Measurements from ENCODE around the gene GSTM5.
"Not testable (repeated sequence)": the region's sequence is repeated elsewhere in the genome, so short reads cannot be mapped to it uniquely, and the experiment has no call there.

Gene GSTM5

DNA sequence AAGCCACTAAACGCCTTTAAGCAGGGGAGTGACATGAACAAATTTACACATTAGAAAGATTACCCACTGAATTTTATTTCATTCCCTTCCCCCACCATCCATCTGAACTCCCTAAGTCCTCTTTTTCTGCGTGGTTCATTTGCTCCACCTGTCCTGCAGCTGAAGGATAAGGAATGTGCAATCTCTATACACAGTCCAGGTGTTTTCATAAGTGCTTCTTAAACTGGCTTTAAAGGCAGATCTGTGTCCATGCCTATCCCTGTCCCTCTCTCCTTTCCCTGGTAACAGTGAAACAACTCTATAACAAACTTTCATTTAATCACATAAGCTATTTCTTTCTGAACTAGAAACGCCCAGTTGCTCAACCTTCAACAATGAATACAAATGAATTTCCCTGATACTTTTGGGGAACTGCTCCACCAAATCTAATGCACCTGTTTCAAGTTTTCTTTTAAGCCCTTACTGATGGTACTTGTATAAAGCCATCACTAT is 20.4 kb downstream of the GSTM5 start:
- DNase-seq = no peak

- no peak for DNase-seq
These were observed 21.3 kb downstream of the GSTM5 start for GRCh38 chr1:109733236-109733870.

- peak; percentile 89 to 94 for DNase-seq
These were observed 27.9 kb downstream of the GSTM5 start for GRCh38 chr1:109739738-109740614.

GRCh38 chr1:109740615-109741373 is 28.7 kb downstream of the GSTM5 start, which contains the start of gene GSTM3:
GSTM3 (minus strand) TSS chr1:109741038; CDS start chr1:109740287, 751 bp downstream.
- DNase-seq = no peak

DNA sequence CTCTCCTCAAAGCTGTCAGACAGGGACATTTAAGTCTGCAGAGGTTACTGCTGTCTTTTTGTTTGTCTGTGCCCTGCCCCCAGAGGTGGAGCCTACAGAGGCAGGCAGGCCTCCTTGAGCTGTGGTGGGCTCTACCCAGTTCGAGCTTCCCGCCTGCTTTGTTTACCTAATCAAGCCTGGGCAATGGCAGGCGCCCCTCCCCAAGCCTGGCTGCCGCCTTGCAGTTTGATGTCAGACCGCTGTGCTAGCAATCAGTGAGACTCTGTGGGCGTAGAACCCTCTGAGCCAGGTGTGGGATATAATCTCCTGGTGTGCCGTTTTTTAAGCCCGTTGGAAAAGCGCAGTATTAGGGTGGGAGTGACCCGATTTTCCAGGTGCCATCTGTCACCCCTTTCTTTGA is 36.3 kb downstream of the GSTM5 start:
- not testable (repeated sequence) for DNase-seq

DNA sequence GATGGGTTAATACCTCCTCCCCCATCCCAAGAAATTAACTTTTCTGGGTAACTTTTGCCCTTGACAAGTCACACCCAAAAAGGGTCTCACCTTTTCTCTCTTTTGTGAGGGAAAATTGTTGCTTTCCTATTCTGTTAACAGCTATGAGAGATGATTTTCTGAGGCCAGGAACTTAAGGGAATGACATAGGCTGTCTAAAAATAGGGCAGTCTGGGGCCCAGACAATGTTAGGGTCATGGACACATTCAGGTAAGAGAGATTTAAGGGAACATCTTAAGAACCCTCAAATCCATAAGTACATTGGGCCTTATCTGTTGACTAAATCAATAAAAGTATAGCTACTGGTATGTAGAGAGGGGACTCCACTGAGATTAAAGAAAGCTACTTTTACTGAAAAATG is 37.2 kb downstream of the GSTM5 start:
- DNase-seq = no peak

DNA sequence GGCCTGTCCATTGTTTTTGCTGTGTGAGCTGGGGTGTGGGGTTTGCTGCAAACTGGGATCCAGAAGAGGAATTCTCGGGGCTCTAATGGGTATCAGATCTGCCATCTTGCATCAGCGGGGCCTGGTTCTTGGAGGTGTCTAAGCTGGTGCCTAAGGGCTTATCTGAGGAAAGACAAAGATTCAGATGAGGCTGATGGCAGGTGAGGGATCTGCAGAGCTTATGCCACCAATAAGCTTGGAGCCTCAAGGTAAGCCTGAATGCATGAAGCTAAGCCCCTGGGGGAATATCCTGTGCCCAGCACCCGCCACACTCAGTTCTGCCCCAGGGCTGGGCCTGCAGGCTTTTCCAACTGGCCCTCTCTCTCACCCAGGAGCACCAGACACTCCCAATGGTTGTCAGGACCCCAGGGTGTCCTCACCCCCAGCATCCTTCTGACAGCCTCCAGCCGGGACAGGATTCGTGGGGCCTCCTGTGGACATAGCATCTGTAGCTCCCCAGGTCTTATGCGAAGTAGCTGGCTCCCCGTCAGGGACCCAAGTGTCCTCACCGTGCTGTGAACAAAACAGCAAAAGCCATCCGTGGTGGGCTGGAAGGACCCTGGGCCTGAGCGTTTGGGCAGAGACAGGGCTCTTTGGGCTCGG is 38.3 kb downstream of the GSTM5 start:
- DNase-seq = peak in 1 of 2 experiments; percentile 11

DNA sequence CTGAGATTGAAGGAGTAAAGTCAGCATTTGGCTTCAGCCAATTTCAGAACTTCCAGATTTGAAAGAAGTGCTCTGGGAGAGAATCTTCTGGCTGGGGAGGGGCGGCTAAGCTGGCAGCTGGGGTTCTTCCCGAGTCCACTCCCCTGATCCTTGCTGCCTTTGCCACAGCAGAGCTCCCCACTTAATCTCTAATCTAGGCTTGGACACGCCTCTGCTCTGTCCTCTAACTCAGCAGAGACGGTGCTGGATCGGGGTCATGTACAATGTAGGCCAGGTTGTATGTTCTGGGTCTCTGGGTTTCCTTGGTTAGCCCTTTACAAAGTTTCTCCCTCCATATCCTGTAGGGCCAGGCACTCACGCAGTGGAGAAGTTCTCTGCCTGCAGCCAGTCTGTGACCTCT is 38.9 kb downstream of the GSTM5 start:
- no peak for DNase-seq

DNA sequence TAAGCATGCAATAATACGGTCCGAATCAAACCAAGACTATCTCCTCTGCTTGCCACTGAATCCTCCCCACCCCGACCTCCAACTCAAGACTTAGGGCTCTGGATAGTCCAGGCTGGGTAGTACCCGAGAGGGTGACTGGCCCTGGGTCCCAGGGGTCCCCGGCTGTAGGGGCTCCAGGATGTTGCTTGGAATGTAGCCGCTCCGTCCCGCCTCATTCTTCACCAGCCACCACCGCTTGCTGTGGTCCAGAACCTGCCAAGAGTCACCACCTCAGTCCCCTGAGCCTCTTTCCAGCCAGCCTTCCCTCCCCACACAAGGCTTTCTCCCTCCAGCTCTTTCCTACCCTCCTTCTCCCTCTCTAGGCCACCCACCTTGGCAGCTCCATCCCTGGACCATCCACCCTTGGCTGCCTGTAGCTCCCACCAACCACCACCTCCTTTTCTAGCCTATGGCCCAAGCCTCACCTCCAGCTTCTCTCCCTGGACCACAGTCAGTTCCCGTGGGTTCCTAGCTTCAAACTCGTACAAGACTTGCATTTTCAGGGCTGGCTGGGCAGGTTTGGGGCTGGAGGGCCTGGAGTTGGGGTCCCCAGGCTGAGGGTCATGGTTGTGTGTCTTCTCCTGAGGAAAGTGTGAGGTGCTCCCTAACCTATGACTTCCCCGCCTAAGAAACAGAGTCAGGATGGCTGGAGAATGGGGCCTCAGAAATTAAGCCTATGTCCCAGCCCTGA is 39.6 kb downstream of the GSTM5 start:
- peak in 1 of 2 experiments; percentile 7 for DNase-seq

- peak in 1 of 2 experiments; percentile 2 for DNase-seq
These were observed 42.7 kb downstream of the GSTM5 start for GRCh38 chr1:109754738-109755137.

GRCh38 chr1:109756325-109756724 is 44.3 kb downstream of the GSTM5 start:
- not testable (repeated sequence) for DNase-seq

- peak; percentile 9 to 10 for DNase-seq
These were observed 44.9 kb downstream of the GSTM5 start for GRCh38 chr1:109756848-109757521.

- no peak for DNase-seq
These were observed 46.1 kb downstream of the GSTM5 start for GRCh38 chr1:109757936-109758786.

DNA sequence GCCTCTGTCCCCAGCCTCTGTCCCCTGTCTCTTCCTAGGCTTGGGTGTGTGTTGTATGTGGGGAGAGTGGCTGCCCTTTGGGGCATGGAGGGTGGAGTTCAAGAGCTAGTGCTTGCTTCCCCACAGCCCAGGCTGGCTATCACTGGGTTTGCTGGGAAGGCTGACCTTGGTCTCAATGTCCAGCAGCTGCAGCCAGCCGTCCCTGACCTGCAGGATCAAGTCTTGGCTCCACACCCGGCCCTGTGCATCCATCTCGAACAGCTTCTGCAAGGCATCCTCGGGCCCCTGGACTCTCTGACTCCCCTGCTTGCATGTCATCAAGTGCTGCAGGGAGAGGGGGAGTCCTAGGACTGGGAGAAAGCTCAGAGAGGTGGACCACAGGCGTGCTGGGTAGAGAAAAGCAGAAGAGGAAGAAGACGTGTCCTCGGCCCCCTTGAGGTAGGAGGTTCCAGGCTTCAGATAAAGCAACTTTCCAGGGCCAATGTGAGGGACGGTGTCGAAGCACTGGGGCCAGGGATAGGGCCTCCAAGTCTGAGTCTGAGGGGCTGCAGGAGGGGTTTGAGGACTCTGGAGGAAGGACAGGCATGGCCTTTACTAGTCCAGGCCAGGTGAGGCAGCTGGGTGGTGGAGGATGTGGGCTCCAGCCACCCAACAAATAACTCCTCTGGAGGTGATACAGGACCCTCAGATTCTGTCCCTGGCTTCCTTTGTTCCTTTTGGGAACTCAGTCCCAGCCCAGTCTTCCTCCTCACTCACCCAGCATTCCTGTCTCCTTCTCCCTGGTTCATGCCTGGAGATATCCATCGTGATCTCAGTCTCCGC is 47.7 kb downstream of the GSTM5 start:
- DNase-seq = peak in 1 of 2 experiments; percentile 13

DNA sequence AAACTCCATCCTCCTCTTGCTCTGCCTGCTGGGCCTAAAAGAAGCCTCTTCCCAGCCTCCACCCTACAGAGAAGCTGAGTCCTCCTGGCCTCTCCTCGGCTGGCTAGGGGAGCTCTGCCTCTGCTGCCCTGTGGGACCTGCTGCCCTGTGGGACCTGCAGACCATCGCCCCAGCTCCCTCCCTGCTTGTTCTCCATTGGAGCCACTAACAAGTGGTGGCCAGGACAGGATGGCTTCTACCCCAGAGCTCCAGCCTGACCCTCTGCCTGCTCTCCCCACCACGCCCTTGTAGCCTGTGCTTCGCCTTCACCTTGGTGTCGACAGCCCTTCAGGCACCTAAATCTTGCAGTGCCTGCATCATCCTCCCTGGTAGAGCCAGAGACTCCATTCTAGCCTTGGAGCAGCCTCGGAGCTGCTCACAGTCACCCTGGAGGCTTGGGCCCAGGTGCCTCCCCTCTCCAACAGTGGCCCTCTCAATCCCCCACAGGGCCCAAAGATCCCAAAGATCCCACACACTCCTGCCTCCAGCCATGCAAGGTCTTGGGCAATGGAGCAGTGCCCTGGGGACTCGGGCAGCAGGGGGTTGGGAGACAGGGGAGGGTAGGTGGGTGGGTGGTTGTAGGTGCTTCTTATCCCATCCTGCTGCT is 48.7 kb downstream of the GSTM5 start:
- peak; percentile 2 to 11 for DNase-seq

DNA sequence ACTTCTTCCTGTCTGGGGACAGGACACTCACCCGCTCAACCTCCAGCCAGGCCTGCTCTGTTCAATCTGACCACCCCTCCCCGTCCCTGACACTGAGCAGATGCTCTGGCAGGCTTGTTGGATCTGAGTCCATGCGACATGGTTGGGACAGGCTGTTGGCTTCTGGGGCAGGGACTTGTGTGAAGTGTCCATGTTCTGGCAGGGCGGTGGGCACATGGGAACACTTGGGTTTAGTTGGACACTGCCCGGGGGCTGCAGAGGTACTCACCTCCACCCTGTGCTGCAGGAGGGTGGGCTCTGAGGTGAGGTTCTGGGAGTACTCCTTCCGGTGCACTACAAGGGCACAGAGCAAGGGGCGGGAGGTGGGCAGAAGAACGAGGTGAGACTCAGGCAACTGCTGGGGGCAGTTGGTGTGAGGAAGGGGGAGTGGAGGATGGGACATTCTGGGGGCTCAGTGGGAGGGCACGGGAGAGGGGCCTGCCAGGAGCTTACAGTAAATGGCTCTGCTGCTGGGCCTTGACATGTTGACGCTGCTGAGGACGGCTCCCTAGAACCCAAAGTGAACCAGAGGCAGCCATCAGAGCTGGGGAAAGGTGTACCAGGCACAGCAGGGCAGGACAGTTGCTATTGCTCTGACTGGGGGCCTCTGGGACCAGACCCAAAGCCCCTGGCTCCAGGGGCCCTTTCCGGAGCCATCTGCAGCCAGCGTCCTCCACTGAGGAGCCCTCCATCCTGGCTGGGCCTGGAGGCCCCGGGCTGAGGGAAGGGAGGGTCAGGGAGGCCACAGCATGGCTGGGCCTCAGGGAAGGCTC is 49.4 kb downstream of the GSTM5 start:
- DNase-seq = peak in 1 of 2 experiments; percentile 7

DNA sequence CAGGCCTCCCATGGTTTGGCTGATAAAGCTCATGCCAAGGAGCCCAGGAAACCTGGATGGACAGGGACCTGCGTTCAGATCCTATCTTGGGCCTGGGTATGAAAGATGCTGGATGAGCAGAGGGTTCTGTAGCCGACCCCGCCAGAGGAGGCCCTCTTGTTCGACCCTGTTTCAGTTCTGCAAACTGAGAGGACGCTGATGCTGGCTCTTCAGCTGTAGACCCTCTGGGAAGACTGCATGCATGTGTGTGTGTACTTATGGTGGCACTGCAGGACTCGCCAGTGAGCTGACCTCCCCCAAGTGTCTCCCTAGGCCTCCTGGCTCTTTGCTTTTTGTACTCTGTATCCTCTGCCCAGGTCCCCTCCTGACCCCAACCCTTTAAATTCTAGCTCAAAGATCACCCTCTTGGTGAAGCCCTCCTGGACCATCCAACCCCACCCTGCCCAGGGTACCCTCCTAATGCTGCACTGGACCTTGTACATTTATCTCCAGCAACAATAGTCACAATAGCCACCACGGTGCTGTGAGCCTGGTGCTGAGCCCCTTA is 50.1 kb downstream of the GSTM5 start:
- DNase-seq = peak; percentile 5 to 8

Measured in activated T-cell treated with anti-CD3 and anti-CD28 coated beads, Interleukin-2, amount 50 U/mL, for 48 hours (primary cell).